ENCODE measurements around the gene WDR88. TPM values are rescaled to one million over a fixed set of nuclear protein-coding genes. Genes with fewer than 3 reads are reported as not detected.
"Not testable (repeated sequence)": the region's sequence is repeated elsewhere in the genome, so short reads cannot be mapped to it uniquely, and the experiment has no call there.

WDR88 gene
- total RNA-seq, 1 donor from 2014 or later: not detected

GRCh38 chr19:33143897-33144405, 12.0 kb downstream of the WDR88 start:
- Histone ChIP-seq H3K27me3 (no peaks in the 10 kb centered on the region), H3K27ac (no peak overlapping the region), H3K4me1 (no peaks in the 10 kb centered on the region), H3K9me3 (no peaks in the 10 kb centered on the region), H3K36me3 (no peaks in the 10 kb centered on the region), H3K4me3 (no peak overlapping the region)
- intact Hi-C loops (cut with DNase I): loop anchor here (1.0 to 10.0 kb wide), 4 partner anchors 40 to 261 kb away; partner anchors contain the start of genes CEBPA and LRP3
- peak; percentile 84 to 95 (median 93) for TF ChIP-seq CTCF (IDR thresholded peaks at IDR 0.05)
- peak in 1 of 2 donors; percentile 77 for DNase-seq (ENCODE audit: low spot score in 2 of 2)

- DNase-seq (ENCODE audit: low spot score in 2 of 2): no peak
- no peak overlapping the region for H3K27ac ChIP-seq
- no peaks in the 10 kb centered on the region for H3K4me1 ChIP-seq
- no peaks in the 10 kb centered on the region for H3K36me3 ChIP-seq
- H3K9me3 ChIP-seq: no peaks in the 10 kb centered on the region
- TF ChIP-seq CTCF (IDR thresholded peaks at IDR 0.05): no peak
- no peaks in the 10 kb centered on the region for H3K27me3 ChIP-seq
- H3K4me3 ChIP-seq: no peak overlapping the region
- intact Hi-C loops (cut with DNase I): loop anchor here (10.0 kb wide), 2 partner anchors 159 to 259 kb away; partner anchors contain the start of gene CEBPA
Measured at GRCh38 chr19:33146209-33146608, 14.3 kb downstream of the WDR88 start.

GRCh38 chr19:33147538-33147937, 15.6 kb downstream of the WDR88 start:
- TF ChIP-seq CTCF (IDR thresholded peaks at IDR 0.05): no peak
- no peak for DNase-seq (ENCODE audit: low spot score in 2 of 2)
- H3K27me3 ChIP-seq: no peaks in the 10 kb centered on the region
- no peaks in the 10 kb centered on the region for H3K4me1 ChIP-seq
- no peaks in the 10 kb centered on the region for H3K36me3 ChIP-seq
- H3K9me3 ChIP-seq: no peaks in the 10 kb centered on the region
- H3K27ac ChIP-seq: no peak overlapping the region
- intact Hi-C loops (cut with DNase I): loop anchor here (10.0 kb wide), 2 partner anchors 157 to 257 kb away; partner anchors contain the start of gene CEBPA
- H3K4me3 ChIP-seq: no peak overlapping the region

- Histone ChIP-seq H3K4me3 (no peak overlapping the region), H3K36me3 (no peaks in the 10 kb centered on the region), H3K27me3 (no peaks in the 10 kb centered on the region), H3K4me1 (no peaks in the 10 kb centered on the region), H3K9me3 (no peaks in the 10 kb centered on the region), H3K27ac (no peak overlapping the region)
- intact Hi-C loops (cut with DNase I): no loop called here
- no peak for DNase-seq (ENCODE audit: low spot score in 2 of 2)
- TF ChIP-seq CTCF (IDR thresholded peaks at IDR 0.05): no peak
Measured at GRCh38 chr19:33150852-33151518, 19.1 kb downstream of the WDR88 start.

- no peak for TF ChIP-seq CTCF (IDR thresholded peaks at IDR 0.05)
- intact Hi-C loops (cut with DNase I): no loop called here
- no peaks in the 10 kb centered on the region for H3K9me3 ChIP-seq
Measured at GRCh38 chr19:33152176-33152575, 20.3 kb downstream of the WDR88 start.

GRCh38 chr19:33152625-33153024, 20.7 kb downstream of the WDR88 start:
- DNase-seq (ENCODE audit: low spot score in 2 of 2); H3K36me3 ChIP-seq; H3K9me3 ChIP-seq; intact Hi-C loops (cut with DNase I); H3K27ac ChIP-seq; H3K27me3 ChIP-seq; H3K4me1 ChIP-seq; H3K4me3 ChIP-seq: not testable (repeated sequence)

More at GRCh38 chr19:33152176-33152575, 20.3 kb downstream of the WDR88 start:
- Histone ChIP-seq H3K27me3 (no peaks in the 10 kb centered on the region), H3K4me3 (no peak overlapping the region), H3K27ac (no peak overlapping the region), H3K4me1 (no peaks in the 10 kb centered on the region), H3K36me3 (no peaks in the 10 kb centered on the region)
- no peak for DNase-seq (ENCODE audit: low spot score in 2 of 2)

- H3K9me3 ChIP-seq; H3K4me3 ChIP-seq; H3K4me1 ChIP-seq; H3K27ac ChIP-seq; DNase-seq (ENCODE audit: low spot score in 2 of 2); H3K27me3 ChIP-seq; H3K36me3 ChIP-seq; intact Hi-C loops (cut with DNase I): not testable (repeated sequence)
Measured at GRCh38 chr19:33154313-33154712, 22.4 kb downstream of the WDR88 start.
